ENCODE data around the gene IWS1.
"Not testable (repeated sequence)": the region's sequence is repeated elsewhere in the genome, so short reads cannot be mapped to it uniquely, and the experiment has no call there.

IWS1 gene

DNA sequence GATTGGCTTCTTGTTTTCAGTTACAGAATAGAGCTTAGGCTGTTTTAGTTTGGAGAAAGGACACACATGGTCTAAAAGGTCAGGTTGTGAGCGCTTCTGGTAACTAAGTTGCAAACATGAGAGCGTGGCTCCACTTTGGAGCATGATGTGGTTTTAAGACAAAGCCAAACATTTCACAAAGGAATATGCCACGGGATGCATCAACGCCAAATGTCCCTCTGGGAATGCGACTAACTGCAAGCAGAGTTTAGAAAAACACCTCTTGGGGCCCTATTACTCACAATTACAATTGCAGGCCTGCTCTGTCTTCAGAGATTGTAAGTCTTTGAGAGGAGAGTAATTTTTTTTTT, 34.6 kb upstream of the IWS1 start:
- DNase-seq (ENCODE audit: low read depth in 2 of 2): no peak

DNA sequence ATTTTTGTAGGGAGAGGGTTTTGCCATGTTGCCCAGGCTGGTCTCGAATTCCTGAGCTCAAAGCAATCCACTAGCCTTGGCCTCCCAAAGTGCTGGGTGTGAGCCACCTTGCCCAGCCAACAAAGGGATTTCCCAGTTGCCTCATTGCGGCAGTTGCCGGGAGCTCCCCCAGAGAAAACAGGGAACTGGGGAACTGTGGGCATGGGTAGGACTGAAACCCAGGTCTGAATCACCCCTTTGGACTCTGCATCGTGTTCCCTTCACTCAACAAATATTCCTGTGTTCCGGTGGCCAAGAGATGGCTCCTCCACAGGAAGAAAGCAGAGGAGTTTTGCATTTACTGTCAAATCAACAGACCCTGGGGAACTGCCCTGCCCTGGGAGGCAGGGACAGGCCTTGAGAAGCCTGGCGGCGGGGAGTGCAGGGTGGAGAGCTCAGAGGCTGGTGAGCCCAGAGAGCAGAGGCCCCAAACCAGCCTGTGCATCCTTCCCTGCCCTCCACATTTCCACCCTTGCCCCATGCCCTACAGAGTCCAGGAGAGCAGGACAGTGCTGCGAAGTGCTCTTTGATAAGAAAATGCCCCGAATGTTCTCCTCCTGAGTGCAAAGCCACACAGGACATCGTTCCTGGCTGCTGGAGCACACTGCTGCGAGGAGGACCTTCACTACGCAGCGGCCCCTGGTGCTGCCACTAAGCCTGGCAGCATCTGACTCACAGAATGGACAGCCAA, 34.1 kb upstream of the IWS1 start:
- no peak for DNase-seq (ENCODE audit: low read depth in 2 of 2)

DNA sequence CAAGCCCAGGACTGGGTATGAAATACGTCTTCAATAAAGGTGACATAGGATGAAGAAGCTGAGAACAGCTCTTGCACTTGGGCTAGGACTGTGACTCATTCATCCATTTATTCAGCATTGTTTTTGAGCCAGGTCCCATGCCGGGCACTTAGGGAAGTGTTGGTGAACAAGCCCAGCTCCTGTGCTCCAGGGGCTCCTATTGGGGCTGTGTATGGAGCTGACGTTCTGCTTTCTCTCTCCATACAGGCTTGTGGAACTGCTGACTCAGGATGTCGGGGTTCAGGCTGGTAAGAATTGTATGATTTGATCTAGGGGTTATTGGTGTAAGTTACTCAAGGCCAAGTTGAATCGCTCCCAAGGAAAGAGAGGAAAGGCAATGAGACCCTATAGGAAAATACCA, 33.2 kb upstream of the IWS1 start:
- no peak for DNase-seq (ENCODE audit: low read depth in 2 of 2)

DNA sequence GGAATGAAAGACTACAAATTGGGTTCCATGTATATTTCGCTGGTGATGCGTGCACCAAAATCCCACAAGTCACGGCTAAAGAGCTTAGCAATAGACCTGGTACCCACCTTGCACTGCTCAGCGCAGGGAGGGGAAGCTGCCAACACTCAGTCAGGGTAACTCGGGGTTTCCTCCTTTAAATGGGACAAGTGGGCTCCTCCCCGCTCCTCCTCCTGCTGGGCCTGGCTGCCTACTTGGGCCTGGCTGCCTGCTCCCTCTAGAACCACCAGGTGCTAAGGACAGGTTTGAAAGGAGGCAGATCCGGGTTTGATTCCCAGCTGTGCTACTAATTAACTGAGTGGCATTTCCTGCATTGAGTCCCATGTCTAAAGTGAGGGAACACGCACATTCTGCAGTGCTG, 32.6 kb upstream of the IWS1 start:
- no peak for DNase-seq (ENCODE audit: low read depth in 2 of 2)

DNA sequence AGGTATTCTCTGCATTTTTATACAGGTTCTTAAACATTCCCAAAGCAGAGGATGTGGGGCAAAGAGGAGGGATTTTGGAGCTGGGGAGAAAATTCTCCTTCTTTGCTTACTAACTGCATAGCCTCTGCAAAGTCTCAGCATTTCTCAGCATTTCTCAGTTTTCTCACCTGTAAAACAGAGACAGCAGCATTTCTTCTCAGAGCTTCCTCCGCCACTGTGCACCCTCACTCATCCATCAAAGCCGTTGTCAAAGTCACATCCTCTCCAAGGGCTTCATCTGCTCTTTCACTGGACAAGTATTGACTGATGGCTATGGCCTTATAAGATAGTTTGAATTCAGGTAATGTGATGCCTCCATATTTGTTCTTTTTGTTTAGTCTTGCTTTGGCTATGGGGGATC, 26.6 kb upstream of the IWS1 start:
- no peak for DNase-seq (ENCODE audit: low read depth in 2 of 2)

DNA sequence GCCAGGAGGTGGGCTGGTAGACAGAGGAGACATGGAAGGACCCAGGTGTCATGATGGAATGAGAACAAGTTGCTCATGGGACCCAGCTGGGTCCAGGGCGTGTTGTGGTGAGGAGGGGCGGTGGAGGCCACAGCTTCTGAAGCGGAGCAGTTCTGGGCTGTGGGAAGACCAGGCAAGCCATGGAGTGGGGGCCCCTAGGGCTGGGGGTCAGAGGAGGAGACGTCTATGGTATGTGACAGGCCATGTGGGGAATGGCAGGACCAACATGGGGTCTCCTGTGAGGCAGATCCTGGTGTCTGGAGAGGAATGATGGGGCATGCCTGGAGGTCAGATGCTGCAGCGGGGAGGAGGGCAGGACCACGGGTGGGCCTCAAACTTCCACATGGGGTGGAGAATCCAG, 26.0 kb upstream of the IWS1 start:
- no peak for DNase-seq (ENCODE audit: low read depth in 2 of 2)

DNA sequence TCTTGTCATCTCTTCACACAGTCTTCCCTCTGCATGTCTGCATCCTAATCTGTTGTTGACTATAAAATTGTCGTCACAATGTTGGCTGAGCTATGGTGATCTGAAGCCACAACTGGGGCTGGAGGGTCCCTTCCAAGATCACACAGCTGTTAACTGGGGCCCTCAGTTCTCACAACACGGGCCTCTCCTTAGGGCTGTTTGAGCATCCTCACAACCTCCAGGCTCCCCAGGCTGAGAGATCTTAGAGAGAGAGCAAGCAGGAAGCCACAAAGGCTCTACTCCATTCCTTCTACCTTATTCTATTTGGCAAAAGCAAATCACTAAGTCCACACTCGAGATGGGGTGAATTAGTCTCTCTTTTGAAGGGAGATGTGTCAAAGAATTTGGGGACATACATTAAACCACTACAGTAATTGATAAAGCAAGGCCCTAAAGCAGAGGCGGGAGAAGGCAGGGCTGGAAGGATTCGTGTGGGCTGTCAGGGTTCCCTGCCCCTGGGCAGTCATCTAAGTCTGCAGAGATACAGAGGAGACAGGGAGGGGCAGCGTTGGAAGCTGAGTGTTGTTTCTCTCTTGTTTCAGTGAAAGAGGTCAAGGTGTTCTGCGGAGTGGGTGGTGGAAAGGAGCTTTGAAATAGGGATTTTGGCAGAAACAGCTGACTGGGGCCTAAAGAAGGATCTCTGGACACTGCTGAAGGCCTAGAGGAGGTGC, 25.1 kb upstream of the IWS1 start:
- DNase-seq (ENCODE audit: low read depth in 2 of 2): no peak

DNA sequence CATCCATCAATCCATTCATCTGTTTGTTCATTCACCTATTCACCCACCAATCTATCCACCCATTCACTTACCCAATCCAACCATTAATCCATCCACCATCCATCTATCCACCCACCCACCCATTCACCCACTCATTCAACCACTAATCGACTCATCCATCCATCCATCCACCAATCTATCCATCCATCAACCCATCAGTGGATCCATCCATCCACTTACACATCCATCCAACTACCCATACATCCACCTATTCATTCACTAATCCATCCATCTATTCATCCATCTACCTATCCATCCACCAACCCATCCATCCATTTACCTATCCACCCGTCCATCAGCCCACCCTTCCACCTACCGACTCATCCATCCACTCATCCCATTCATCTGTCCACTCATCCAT, 20.5 kb upstream of the IWS1 start:
- DNase-seq (ENCODE audit: low read depth in 2 of 2): no peak

DNA sequence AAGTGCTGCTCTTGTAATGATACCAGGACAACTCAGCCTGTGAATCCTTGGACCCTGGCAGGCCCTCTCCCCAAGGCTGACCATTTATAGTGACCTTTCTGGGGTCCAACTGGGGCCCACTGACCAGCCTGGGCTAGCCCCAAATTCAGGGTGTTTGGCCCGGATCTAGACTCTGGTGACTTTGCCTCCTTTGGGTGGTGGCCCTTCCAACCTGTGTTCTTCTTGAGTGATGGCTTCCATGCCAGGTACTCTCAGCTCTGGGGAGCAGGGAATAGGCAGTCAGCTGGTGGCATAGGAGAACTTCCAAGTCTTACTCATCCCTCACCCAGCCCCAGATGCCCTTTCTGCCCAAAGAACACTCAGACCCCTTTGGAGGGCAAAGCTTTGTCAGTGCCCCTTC, 19.5 kb upstream of the IWS1 start:
- DNase-seq (ENCODE audit: low read depth in 2 of 2): no peak

DNA sequence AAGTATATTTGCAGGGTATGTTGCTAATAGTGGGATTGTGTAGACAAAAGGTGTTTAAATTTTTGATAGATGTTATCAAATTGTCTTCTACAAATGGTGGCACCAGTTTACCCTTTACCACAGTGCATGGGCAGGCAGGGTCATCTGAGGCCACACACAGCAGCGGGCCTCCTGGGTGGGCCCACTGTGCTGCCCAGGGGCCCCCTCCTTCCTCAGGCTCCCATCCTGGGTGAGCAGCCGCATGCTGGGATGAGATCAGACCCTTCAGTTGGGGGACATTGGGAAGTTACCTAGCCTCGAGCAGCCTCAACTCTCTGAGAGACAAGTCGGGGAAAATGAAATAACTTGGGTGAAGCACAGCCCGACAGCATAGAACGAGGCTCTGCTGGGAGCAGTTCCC, 18.9 kb upstream of the IWS1 start:
- DNase-seq (ENCODE audit: low read depth in 2 of 2): no peak

DNA sequence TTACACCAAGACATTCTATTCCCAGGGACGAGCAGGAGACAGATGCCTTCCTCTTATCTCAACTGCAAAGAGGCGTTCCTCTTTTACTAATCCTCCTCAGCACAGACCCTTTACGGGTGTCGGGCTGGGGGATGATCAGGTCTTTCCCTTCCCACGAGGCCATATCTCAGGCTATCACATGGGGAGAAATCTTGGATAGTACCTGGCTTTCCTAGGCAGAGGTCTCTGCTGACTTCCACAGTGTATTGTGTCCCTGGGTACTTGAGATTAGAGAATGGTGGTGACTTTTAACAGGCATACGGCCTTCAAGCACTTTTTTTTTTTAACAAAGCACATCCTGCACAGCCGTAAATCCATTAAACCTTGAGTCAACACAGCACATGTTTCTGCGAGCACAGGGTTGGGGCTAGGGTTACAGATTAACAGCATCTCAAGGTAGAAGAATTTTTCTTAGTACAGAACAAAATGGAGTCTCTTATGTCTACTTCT, 16.8 kb upstream of the IWS1 start:
- DNase-seq (ENCODE audit: low read depth in 2 of 2): not testable (repeated sequence)

DNA sequence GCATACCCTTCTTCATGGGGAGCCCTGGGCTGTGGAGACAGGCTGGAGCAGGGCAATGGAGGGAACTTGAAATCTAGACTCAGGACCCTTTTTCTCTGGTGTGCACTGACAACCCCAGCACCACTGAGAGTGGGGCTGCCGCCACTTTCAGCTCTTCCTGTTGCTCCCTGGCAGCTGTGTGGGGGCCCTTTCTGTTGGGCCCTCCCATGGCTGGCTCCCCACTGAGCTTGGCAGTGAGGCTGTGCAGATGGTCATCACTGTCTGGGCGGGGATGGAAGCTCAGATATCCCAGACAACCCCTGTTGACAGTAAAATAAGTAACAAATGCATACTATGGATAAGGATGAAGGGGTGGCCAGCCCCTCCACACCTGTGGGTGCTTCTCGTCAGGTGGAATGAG, 15.9 kb upstream of the IWS1 start:
- no peak for DNase-seq (ENCODE audit: low read depth in 2 of 2)

DNA sequence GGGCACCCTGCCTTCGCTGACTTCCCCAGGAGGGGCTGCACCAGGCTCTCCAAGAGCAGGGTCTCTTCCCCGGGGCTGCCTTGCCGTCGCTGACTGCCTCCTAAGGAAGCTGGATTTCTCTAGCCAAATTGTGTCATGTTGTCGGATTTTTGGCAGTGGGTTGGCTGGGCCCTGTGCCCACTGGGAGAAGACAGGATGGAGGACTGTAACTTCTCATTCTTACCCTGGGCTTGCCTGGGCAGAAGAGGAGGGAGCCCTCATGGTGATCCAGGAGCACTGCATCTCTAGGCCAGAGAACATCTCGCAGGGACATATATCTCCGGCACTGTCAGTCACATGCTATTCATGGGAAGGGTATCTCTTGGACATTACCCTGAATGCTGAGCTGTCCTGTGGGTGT, 15.5 kb upstream of the IWS1 start:
- no peak for DNase-seq (ENCODE audit: low read depth in 2 of 2)

DNA sequence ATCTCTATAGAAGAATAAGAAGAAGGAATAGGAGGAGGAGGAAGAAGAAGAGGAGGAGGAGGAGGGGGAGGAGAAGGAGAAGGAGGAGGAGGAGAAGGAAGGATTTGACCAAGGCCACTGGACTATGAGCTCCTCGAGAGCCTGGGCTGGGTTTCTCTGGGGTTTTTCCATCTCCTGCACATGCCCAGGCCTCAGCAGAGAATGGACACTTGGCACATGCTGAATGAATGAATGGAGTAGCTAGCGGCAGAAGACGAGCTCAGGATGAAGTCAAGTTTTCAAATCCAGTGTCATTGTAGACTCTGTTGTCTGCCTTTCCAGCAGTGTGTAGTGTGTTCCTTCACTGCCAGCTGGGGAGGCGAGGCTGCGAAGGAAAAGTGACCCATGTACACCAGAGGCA, 11.4 kb upstream of the IWS1 start:
- DNase-seq (ENCODE audit: low read depth in 2 of 2): no peak

DNA sequence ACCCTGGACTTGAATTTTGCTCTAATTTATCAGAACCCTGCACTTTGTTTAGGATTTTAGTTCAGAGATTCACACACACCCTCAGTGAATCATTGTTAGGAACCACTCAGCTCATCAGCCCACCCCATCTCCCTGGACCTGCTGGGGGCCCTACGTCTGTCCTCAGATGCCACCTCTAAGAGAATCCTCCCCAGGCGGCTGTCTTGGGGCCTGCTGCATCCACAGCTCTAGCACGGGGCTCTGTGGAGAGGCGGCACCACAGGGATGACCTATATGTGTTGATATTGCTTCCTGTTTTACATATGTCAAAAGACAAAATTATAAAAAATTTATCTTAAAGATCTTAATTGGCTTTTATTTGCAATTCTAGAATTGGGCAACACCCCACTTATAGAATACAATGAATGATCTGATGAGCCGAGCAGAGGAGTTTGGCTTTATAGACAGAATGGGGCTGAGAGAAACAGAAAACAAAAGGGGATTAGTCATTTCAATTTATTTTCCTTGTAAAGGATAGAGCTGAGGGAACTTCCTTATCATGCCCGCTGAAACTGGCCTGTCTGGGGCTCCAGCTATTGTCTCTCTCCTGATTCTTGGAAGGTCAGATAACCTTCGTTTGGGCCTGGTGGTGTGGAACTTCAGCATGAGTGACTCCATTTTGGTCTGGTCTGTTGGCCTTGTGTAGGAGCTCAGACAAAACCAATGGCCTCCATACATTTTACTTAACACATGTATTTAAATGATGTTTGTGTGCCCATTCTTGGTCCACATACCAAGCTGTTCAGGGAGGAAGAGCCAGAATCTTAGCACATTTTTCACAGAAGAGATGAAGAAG, 10.6 kb upstream of the IWS1 start:
- no peak for DNase-seq (ENCODE audit: low read depth in 2 of 2)

DNA sequence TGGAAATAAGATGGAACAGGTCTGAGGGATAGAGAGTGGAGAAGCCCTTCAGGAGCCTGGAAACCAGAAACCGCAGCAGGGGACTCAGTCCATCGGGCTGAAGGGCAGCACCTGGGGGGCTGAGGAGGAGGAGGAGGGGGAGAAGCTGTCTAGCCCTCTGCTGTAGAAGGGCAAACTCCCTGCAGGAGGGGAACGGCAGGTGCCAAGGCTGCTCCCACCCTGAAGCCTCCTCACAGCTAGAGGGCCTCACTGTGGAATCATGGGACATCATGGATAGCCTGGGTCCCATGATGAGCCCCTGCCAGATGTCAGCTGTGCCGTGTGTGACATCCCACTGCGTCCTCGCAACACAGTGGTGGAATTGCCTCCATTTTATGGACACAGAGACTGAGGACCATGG, 9.6 kb upstream of the IWS1 start:
- DNase-seq (ENCODE audit: low read depth in 2 of 2): no peak

DNA sequence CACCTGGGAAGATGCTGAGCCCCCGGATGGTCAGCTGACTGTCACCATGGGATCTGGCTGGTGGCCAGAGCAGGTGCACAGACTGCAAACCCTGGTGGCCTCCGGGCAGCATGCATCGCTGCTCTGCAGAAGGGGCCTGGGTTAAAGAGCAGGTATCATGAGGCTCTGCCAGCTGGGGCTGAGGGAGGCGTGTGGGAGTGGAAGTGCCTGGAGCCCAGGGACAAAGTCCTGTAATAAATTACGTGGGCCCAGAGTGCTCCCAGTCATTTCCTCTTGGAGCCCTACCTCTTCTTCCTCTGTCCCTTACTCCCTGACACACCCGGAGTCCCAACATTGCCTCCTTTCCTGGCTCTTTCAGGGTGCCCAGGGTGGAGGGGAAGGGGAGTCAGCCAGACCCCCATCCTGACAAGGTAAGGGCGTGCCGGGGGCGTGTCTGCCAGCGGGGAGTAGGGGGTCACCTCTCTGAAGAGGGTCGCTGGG, 9.2 kb upstream of the IWS1 start, which contains the start of gene MYO7B:
MYO7B (plus strand) TSS at position 262 of the 480 bp plus-strand sequence. CDS start 24,040 bp downstream, outside the sequence.
- DNase-seq (ENCODE audit: low read depth in 2 of 2): no peak

DNA sequence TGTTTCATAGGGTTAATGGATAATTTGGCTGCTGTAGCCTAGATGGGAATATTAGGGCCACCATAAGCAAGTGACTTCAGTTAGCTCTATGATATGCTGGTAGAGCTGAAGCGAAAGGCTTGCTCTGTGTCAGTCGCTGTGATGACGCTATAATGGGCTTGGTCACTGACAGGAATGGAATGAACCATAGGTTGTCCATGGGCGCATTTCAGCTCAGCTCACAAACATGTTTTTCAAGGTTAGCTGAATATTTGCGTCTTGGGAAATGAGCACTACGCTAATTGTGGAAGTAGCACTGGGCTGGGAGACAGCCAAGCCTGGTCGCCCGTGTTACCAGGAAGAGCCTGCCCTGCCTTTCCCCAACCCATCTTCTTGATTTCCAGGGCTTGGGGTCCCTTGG, 6.0 kb upstream of the IWS1 start:
- DNase-seq (ENCODE audit: low read depth in 2 of 2): no peak

DNA sequence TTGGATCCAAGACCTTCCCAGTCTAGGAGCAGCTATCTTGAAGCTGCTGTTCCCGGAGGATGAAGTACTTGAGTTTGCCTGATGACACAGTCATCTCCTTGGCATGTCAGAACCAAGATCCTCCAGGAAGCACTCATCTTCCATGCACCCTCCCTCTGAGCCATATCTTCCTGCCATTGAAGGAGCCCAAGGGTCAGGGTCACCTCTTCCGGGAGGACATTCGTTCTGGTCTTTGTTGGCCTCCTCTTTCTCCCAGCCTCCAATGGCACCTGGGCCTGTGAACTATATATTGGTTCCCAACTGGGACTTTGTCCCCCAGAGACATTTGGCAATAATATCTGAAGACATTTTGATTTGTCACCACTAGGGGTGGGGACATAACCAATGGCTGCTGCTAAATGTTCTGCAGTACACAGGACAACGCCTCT, 4.9 kb upstream of the IWS1 start:
- no peak for DNase-seq (ENCODE audit: low read depth in 2 of 2)

DNA sequence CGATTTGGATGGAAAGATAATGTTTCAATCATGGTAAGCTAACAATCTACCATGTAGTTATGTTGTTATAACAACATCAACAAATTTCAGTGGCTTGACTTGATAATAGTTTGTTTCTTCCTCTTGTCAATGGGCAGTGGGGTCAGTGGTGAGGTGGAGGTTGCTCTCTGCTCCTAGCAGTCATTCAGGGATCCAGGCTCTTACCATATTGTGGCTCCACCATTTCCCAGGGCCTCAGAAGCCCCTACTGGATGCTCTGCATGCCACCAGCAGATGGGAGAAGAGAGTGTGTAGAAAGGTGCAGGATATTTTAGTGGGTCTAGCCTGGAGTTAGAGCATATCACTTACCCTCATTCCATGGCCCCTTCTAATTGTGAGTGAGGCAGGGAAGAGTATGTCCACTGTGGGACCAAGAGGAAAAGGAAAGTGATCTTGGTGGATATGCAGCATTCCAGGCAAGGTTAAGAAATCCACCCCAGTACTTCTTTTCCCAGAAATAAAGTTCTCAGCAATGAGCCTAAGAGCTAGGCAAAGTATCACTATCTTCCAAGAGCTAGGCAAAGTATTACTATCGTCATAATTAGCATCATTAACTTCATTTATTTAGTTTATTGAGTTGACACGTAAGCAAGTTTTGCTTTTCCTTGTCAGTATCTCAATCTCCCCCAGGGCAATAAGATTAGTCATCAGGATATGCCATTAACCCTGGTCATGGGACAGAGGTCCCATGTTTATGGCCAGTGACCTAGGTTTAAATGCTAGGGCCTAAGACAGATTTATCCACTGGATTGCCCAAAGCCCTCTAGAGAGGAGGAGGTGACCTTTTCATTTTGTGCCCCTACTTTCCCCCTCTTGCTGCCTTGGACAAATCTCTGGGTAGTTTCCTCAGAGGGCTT, 4.2 kb upstream of the IWS1 start:
- no peak for DNase-seq (ENCODE audit: low read depth in 2 of 2)

DNA sequence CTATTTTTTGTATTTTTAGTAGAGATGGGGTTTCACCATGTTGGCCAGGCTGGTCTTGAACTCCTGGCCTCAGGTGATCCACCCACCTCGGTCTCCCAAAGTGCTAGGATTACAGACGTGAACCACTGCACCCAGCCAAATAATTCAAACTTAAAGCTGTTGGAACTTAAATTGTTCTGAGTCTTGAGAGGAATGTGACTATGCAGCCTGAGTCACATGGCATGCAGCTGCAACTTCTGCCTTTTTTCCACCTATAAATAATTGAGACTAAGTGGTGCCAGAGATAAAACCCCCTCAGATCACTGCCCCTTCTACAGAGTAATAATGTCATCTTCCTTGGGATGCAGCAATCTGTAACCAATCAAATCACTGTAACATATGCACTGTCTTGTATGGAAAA, 3.1 kb upstream of the IWS1 start:
- DNase-seq (ENCODE audit: low read depth in 2 of 2): not testable (repeated sequence)
